22Rv1 (cell line): ENCODE data around the gene ZNF764.

Experiments used
- ZFX ChIP-seq: fragments of 450-650 bp; IDR thresholded peaks from 2 replicates; pipeline ENCODE4 v1.6.1; 2017; ENCODE audit warnings: antibody characterized with exemption, borderline replicate concordance
- TF ChIP-seq, protein P1 (sequence below): fragments of 450-650 bp; IDR thresholded peaks from 2 replicates; pipeline ENCODE4 v1.5.1; 2017; ENCODE audit warnings: mild to moderate bottlenecking

DNA sequence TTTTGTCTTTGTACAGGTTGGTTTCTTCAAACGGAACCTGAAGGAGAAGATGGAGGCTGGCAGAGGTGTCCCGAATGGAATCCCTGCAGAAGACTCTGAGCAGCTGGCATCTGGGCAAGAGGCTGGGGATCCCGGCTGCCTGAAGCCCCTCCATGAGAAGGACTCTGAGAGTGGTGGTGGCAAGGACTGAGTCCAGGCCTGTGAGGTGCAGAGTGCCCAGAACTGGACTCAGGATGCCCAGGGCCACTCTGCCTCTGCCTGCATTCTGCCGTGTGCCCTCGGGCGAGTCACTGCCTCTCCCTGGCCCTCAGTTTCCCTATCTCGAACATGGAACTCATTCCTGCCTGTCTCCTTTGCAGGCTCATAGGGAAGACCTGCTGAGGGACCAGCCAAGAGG, 36.7 kb downstream of the ZNF764 start:
- TF ChIP-seq, protein P1, sequence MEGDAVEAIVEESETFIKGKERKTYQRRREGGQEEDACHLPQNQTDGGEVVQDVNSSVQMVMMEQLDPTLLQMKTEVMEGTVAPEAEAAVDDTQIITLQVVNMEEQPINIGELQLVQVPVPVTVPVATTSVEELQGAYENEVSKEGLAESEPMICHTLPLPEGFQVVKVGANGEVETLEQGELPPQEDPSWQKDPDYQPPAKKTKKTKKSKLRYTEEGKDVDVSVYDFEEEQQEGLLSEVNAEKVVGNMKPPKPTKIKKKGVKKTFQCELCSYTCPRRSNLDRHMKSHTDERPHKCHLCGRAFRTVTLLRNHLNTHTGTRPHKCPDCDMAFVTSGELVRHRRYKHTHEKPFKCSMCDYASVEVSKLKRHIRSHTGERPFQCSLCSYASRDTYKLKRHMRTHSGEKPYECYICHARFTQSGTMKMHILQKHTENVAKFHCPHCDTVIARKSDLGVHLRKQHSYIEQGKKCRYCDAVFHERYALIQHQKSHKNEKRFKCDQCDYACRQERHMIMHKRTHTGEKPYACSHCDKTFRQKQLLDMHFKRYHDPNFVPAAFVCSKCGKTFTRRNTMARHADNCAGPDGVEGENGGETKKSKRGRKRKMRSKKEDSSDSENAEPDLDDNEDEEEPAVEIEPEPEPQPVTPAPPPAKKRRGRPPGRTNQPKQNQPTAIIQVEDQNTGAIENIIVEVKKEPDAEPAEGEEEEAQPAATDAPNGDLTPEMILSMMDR, result no peak
- TF ChIP-seq ZFX, result no peak
